LoVo (cell line): ENCODE results near the gene CABLES2.

Source experiments
- DNase-seq: peaks from one replicate; pipeline ENCODE4 v3.0.0-alpha.2; 2016; ENCODE audit warnings: low spot score

CABLES2 gene

DNA sequence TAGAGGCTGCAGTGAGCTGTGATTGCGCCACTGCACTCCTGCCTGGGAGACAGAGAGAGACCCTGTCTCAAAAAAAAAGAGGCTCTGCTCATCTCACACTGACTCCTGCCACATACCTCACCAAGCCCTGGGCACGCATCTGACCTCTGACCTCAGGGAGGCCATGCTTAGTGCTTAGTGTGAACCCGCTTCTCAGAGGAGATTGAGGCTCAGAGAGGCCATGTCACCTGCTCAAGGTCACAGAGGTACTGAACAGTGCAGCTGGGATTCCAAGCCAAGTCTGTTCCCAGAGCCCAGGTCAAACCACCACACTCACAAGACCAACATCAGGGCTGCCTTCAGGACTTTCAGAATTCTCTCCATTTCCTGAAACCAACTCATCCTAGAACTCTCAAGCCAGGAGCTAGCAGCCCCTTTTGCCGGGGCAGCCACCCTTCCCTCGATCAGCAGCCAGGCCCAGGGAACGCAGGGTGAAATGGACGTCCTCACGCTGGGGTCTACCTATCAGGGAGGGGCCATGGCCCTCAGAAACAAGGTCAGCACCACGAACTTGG, 2.9 kb downstream of the CABLES2 start:
- DNase-seq: no peak

DNA sequence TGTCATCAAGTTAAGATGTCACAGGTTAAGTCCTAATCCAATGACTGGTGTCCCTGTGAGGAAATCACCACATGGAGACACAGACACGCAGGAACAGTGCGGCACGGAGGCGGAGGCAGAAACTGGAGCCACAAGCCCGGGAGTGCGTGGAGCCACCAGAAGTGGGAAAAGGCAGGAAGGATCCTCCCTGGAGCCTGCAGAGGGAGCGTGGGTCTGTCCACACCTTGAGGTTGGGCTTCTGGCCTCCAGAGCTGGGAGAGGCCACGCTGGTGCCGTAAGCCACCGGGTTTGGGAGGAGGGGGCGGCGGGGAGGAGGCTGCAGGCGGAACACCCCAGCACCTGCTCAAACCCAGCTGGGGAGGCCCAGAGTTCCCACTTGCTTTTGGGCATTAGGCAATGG, 3.8 kb downstream of the CABLES2 start:
- no peak for DNase-seq

DNA sequence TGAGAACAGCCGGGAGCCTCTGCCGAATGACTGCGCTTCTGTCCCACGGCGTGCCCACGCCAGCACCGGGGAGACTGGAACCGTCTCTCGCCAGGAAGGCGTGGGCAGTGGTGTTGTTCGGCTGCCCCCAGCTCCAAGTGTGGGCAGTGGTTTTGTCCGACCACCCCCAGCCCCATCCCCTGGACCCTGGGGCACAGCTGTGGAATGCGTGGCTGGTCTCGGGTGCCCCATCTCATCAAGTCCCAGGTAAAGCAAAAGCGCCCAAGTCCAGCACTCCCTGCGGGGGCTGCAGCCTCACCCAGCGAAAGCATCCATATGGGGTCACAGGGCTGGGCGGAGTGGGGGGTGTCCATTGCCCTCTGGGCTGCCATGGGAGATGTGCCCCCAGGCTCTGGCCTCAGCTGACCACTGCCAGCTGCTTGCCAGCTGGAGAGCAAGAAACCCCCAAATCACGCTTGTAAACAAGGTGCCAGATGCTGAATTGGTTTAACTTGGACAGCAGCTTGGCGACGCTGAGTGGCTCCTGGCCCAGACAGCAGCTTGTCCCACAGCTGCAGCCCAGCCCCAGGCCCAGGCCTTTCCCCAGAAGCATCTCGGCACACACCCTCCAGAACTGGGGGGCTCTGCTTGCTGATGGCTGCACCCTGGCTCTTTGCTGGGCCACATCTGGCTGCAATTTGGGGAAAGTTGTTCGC, 4.5 kb downstream of the CABLES2 start:
- no peak for DNase-seq

DNA sequence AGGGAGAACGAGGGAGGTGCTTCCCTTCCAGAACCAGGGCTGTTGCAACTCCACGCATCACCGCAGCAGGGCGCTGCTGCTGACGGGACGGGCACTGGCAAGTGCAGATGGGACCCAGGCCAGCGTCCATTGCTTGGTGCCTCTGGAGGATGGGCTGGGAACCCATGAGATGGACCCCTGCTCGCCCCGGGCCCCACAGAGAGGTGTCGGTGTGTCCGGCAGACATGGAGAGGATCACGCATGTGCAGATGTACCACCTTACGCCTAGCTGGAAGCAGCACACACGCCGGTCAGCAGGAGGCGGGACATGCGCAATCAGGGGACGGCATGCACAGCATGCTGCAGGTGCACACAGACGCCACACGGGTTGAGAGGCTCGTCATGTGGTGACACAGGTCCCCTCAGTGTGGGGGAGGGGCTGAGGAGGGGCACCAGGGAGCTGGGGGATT, 5.7 kb downstream of the CABLES2 start:
- DNase-seq: no peak

DNA sequence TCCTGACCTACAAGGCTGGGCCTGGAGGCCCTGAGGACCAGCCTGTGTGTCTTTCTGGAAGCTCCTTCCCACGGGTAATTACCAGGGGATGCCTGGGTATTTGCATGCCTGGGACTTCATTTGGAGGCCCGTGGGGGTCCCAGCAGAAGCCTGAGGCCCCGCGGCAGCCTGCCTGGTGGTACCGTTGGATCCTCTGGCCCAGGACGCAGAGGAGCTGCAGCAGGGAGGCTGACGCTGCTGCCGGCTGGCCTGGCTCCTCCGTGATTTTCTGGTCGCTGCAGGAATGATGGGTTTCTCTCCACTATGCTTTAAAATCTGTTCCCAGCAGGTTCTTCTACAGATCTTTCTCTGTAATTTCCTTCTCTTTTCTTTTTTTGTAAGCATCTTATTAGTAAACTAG, 6.5 kb downstream of the CABLES2 start:
- DNase-seq: no peak

DNA sequence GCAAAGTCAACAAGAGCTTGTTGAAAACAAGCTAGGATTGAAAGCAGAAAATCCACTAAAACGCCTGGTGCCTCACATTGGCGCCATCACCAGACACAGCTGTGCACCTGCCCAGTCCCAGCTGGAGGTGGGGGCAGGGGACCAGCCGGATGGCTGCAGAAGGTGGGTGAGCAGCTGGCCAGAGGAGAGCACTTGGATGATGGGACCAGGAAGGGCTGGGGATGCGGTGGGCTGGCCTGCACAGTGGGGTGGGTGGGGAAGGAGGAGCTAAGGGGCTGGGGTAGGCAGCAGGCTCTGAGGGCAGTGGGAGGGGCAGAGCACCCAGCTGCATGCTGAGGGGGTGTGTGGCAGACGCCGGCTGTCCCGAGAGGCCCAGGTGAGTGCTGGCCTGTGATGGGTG, 7.1 kb downstream of the CABLES2 start:
- no peak for DNase-seq

DNA sequence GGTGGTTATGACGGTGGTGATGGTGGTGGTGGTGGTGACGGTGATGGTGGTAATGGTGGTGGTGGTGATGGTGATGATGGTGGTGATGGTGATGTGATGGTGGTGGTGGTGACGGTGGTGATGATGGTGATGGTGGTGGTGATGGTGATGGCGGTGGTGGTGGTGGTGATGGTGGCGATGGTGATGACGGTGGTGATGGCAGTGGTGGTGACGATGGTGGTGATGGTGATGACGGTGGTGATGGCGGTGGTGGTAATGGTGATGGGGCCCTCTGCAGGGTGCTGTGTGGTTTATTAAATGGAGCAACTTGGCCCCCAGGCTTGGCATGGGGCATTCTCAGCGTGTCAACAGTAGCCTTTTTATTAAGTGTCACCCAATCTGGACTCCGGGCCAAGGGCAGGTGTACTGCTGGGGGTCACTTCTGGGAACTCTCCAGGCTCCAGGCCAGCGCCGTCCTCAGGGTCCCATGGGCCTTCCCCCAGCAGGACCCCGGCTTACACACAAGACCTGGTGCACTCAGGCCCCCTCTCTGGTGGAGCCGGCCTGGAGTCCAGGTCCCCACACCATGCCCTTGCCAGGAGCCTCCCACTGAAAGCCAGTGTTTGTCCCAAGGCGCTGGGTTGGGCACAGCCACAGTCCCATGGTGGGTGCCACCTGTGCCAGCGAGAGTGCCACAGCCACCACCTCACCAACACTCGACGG, 8.8 kb downstream of the CABLES2 start:
- no peak for DNase-seq

DNA sequence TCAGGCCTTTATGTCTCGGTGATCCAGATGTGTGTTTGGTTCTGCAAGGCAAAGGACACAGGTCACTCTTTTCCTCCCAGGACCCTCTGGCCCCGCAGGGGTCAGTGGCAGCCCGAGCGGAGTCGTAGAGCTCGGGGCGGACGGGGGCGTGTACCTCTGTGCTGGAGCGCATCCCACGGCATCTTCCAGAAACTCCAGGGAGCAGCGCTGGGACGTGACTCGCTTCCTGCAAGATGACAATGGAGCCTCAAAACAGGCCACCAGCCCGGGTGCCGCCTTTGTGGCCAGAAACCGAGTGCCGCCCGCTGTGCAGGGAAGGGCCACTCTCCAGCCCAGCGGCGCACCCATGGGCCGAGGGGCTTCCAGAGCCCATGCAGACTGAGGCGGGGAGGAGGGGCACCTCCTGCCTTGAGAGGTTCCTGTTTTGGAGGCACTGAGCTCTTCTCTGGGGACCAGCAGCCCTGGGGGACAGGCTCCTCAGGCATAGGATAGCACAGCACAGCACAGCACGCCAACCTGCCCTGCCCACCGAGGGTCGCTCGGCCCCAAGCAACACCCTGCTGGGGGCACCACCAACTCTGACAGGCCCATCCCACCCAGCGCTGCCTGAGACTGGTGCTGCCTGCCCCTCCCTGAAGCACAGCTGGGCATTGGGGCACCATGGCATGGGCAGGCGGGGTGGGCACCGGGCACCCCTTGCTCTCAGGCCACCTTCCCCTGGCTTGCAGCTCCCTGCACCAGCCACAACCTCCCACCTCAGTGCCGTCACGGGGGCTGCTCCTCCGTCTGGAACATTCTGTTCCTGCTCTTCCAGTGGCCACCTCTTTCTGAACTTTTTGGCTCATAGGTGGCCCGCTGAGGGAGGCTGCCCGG, 10.5 kb downstream of the CABLES2 start:
- DNase-seq: no peak

DNA sequence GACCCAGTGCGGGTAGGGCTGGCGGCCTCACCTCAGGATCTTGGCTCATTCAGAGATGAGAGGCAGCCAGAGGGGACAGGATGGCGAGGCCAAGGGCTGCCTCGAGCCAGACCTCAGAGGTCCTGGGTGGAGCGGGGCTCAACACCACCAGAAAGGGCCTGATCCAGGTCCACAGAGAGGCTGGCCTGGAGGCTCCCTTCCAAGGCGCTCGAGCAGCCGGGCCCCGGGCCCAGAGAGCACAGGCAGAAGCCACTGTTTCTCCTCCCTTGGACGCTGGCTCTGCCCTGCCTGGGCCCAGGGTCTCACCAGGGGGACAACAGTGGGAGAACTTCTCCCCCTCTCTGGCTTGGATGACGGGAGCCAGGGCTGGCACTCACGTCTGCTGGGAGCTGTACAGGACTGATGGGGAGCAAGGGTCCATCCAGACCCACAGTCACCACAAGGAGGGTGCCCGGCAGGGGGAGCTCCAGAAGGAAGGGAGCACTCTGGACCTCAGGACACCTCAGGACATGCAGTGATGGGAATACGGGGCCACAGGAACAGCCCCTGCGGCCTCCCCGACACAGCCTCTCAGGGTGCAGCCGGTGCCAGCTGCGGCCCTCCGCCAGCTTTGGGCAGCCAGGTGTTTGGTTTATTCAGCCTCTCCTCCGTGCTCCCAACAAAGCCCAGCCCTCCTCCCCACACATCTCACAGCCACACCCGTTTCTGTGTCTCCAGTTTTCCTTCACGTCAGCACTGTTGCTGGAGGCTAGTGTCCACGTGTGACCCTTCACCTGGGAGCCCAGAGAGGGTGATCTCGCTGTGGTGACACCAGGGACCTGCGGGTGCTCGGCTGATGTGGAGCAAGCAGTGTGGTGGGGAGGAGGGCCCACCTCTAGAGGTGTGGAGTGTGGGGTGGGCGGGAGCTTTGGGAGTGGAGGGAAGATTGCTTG, 11.5 kb downstream of the CABLES2 start:
- no peak for DNase-seq

DNA sequence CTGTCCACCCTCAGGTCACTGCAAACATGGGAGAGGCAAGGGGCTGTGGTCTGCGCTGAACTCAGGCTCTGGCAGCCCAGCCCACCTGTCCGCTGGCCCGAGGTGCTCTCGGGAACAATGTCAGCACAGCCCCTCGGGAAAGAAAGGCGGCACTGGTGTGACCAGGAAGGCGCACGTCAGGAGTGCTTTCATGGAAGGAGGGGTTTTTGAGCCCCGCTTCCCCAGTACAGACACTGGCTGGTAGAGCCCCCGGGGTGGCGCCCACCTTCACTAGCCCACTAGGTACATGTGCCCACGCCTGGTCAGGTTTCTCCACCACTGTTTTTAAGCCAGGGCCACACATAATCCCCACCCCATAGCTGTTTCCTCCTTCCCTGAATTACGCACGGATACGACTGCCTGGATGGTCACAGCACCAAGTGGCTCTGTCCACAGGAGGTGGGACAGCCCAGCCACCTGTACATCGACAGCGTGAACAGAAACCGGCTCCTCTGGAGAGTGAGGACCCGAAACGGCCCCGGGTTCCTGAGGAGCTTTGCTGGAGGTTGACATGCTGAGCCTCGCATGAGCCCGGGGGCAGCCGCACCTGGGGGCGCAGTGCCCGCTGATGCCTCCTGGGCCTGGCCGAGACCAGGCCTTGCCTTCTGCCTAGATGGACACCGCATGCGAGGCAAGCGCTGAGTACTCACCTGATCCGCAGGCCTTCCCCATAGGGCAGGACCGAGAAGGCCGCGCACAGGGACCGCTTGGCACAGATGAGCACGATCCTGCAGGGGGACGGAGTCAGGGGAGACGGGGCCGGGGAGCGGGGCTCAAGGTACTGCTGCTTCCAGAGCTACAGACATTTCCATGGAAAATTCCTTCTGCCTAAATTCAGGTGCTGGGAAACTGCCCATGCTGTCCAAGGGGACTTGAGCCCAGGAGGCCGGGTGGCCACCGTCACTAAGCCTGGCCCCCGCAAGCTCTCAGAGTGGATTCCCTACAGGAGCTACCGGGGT, 12.5 kb downstream of the CABLES2 start:
- DNase-seq: no peak

DNA sequence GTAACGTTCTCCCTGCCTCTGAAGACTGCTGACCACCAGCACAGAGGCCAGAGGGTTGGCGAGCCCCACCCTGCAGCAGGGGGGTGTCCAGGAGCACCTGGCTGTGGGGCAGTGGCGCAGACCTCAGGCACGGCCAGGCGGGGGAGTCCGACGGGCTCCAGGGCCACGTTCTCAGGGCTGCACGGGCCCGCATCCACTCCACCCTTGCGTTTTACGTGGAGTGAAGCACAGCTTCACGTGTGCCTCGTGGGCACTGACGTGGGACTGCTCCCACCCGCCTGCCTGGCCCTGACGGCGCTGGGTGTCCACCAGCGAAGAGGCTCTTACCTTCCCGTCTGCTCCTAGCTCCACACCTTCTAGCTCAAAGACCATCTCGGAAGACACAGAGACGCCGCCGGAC, 13.3 kb downstream of the CABLES2 start:
- DNase-seq: no peak

DNA sequence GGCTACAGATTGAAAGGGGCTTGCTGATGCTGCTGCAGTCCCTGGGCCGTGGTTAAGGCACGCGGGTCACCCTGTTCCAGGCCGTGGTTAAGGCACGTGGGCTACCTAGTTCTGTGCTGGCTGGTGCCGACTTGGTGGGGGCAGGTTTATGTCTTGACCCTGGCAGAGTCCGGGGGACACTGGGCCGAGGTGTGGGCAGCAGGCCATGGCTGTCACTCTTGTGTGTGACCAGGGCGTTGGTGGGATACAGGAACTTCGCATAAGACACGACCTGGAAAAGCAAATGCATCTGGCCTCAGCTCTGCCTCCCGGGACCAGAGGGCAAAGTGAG, 13.8 kb downstream of the CABLES2 start:
- no peak for DNase-seq

DNA sequence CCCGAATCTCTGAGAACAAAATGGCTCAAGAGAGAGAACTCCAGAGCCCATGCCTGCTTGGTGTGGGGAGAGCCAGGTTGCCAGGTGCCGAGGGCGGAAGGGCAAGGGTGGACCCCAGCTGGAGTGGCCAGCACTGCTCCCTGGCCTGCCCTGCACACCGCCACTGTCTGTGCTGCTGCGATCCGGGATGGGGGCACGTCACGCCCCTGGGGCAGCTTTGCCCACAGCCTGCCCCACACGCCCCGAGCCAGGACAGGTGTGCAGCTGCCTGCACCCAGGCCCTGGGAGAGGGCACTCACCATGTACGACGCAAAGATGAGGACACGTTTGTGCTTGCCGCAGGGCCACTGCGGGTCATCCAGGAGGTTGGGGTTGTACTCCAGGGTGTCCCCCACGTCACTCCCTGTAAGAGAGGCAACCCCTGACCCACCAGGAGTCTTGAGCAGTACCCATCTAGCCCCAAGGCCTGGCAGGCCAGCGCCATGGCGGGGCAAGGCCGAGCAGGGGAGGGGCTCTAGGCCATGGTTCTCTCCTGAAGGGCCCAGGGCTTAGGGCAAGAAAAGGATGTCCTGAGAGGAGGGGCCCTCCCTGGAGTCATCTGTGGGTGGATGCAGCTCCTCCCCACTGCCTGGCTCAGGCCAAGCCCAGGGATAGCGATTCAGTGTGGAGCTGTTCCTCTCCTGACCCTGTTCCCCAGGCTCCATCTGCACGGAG, 14.3 kb downstream of the CABLES2 start:
- no peak for DNase-seq

DNA sequence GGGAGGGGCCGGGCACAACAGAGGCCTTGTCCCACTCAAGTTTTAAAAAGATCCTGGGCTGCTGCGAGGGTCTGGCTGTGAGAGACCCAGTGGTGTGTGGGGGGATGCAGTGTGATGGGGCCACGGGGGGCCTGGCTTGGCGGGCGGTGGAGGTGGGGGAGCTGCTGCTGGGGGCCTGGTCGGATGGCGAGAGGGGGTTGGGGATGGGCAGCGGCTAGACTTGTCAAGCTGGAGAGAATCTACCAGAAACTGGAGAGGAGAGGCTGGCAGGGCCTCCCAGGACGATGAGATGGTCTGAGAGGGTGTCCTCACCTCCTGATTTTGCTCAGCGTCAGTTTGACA, 15.0 kb downstream of the CABLES2 start:
- DNase-seq: no peak

DNA sequence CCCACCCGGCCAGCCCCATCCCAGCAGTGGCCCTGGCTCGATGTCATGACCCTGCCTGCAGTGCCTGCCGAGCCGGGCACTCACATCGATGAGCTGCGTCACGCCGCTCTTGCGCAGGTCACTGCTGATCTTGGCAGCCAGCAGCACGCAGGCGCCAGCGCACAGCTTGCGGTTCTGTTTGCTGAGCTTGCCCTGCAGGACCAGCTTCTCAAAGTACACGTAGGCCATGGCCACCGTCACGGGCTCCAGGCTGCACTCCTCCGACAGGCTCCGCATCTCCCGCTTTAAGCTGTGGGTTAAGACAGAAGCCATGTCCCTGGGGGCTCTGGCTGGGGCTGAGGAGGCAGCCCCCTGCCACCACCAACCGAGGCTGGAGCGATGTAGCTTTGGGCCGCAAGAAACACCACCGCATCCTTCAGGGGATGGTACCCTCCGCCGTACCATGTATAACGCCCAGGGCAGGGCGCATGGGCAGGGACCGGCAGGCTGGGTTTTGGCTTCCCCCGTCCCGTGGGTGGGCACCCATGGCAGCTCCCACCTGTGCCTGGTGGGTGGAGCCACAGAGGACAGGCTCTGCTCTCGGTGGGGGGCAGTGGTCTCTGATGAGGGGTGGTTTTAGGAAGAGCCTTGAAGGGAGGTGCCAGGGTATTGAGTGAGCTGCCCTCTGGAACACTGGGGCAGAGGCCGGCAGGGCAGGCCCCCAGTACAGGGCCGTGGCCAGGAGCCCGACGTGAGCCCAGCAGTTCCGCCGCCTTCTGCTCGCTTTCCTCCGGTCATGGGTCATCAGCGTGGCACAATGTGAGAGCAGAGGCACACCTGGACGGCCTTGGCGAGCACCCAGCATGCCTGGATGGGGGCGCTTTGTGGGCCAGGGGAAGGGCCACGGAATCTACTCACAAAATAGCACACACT, 15.7 kb downstream of the CABLES2 start:
- DNase-seq: no peak

DNA sequence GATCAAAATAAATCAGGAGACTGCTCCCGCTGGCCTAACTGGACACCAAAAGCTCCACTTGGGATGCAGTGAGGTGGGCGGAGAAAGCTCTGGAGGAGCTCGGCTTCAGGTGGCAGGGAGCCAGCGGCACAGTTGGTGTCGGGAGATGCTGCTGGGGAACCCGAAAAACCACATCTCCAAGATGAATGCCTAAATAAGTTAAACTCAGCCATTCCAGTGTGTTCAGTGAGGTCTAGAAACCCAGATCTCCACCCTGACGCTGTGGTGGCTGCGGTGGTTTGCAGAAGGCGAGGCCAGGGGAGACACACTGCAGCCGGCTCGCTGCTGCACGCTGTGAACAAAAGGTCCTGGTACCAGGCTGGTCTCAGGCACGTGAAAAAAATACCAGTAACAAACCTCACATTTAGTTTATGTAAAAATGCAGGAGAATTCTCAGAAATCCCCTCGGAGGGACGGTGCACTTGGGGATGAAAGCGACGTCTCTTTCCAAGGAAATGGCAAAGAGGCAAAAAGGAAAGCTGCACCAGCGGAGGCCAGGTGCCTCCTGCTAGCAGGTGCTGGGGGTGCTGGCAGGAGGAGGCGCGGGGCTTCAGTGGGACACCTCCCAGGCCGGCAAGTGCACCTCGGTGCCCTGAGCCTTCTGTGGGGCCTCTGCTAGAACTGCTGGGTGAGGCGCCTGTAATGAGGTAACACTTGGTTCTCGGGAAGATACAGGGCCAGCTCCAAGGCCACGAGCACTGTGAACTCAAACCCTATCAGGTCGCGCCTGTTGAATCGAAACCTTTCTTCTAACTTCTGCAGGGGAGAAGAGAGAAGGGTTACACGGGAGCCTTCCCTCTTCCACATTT, 16.5 kb downstream of the CABLES2 start:
- no peak for DNase-seq

DNA sequence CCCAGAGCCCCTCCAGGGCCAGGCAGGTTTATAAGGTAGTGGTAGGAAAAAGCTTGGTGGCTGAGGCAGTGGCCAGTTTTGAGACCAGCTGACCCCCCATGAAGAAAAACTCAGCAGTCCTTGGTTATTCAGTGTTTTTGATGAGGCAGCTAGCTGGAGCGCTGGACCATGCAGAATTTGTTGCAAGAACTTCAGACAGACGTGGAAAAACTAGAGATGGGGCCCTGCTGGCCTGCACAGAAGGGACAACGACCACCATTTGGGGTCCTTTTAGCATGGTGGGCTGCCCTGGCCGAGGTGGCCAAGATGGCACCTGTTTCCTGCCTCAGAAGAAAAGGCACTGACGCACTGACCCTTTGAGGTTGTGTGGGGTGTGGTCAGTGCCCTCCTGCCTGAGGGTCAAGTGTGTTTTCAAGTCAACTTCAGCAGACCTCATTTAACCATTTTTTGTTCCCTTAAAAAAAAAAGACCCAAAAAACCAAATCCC, 17.4 kb downstream of the CABLES2 start:
- no peak for DNase-seq
